ENCODE results near the gene TCN2.

Gene TCN2

DNA sequence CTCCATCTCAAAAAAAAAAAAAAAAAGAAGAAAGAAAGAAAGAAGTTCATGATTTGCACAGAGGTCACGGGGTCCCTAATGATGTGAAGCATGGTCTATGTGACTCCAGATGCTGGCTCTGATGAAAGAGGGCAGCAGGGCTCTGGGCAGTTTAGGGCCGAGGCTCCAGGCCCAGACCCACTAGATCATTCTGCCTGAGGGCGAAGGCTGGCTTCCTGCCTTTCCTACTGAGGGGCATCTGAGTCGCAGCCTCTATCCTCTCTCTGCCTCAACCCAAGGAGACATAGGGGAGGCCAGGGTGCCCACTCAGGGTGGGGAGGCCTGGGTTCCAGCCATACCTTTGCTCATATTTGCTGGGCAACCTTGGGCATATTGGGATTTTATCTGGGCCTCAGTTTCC, 33.4 kb downstream of the TCN2 start:
- Mint-ChIP-seq H3K4me1 (ENCODE audit: low read depth) (peaks cover 49% of the 10 kb centered on the region), H3K9me3 (no peaks in the 10 kb centered on the region), H3K27ac (no peak overlapping the region), H3K36me3 (ENCODE audit: low read depth) (peaks cover 9% of the 10 kb centered on the region), H3K4me3 (no peak overlapping the region), H3K27me3 (no peaks in the 10 kb centered on the region)

DNA sequence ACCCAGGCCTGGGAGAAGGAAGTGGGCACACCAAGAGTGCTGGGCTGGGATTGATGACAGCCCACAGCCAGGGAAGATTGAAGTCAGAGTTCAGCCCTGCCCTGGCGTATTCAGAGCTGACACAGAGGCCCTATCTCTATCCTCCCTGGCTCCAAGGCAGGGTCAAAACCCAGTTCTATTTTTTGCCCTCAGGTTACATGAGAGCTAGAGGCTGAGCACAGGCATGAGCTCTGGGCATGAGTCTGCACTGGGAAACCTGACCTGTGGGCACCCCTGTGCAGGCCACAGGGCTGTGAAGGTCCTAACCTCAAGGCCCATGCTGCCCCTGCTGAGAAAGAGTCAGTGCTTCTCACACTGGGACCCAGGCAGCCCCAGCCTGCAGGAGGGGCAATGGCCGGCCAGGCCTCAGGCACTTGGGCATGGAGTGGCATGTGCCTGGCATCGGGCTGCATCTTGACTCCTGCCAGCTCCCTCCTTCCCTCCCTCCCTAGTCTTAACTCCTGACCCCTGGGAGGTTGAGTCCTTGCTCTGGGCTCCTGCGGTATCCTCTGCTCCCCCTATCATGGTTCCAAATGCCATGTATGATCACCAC, 34.0 kb downstream of the TCN2 start:
- H3K4me1 Mint-ChIP-seq (ENCODE audit: low read depth), result peaks cover 48% of the 10 kb centered on the region
- H3K9me3 Mint-ChIP-seq, result no peaks in the 10 kb centered on the region
- peaks cover 9% of the 10 kb centered on the region for H3K36me3 Mint-ChIP-seq (ENCODE audit: low read depth)
- H3K4me3 Mint-ChIP-seq, result no peak overlapping the region
- H3K27ac Mint-ChIP-seq, result no peak overlapping the region
- H3K27me3 Mint-ChIP-seq, result no peaks in the 10 kb centered on the region

- Mint-ChIP-seq H3K36me3 (ENCODE audit: low read depth) (peaks cover 16% of the 10 kb centered on the region), H3K4me1 (ENCODE audit: low read depth) (peaks cover 44% of the 10 kb centered on the region), H3K4me3 (peak overlapping the region; percentile 44), H3K27ac (peak overlapping the region; percentile 93), H3K9me3 (no peaks in the 10 kb centered on the region), H3K27me3 (no peaks in the 10 kb centered on the region)
Measured at GRCh38 chr22:30643055-30643875, 36.3 kb downstream of the TCN2 start.

- H3K4me1 Mint-ChIP-seq (ENCODE audit: low read depth), result peaks cover 67% of the 10 kb centered on the region
- H3K27me3 Mint-ChIP-seq, result no peaks in the 10 kb centered on the region
- no peaks in the 10 kb centered on the region for H3K9me3 Mint-ChIP-seq
- H3K4me3 Mint-ChIP-seq, result no peak overlapping the region
- no peak overlapping the region for H3K27ac Mint-ChIP-seq
- peaks cover 7% of the 10 kb centered on the region for H3K36me3 Mint-ChIP-seq (ENCODE audit: low read depth)
Measured at GRCh38 chr22:30646518-30647160, 39.7 kb downstream of the TCN2 start.

DNA sequence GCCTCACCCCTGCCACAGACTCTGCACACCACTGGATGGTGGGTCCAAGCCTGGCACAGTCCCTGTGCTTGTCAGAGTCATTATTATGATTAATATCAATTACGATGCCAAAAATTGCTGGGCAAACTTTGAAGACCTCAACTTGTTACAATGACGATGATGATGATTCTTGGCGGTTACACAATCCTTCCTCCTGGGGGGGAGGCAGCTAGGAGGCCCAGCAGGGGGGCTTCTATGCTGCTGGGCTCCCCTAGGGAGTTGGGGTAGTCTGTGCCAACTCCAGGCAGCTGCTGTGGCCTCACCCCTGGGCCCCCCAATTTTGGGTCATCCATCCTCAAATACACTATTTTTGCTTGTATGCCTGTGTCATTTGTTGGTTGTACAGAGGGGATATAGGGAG, 40.6 kb downstream of the TCN2 start:
- Mint-ChIP-seq H3K27ac (no peak overlapping the region), H3K36me3 (ENCODE audit: low read depth) (peaks cover 7% of the 10 kb centered on the region), H3K9me3 (no peaks in the 10 kb centered on the region), H3K27me3 (no peaks in the 10 kb centered on the region), H3K4me3 (no peak overlapping the region), H3K4me1 (ENCODE audit: low read depth) (peaks cover 70% of the 10 kb centered on the region)

DNA sequence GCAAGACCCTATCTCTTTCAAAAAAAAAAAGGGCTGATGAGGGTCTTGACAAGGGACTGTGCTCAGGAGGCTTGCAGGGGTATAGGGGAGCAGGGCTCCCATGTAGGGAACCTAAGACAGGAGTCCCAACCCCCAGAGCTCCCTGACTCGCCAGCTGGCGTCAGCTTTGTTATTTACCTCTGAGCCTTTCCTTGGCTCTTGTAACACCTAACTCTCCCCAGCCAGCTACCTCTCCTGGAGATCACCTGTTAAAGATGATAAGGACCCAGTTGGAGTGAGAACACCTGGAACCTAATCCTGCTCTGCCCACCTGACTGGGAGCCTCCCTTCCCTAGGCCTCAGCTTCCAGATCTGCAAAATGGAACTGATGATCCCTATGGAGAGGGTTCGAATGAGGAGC, 41.9 kb downstream of the TCN2 start:
- Mint-ChIP-seq H3K27me3 (no peaks in the 10 kb centered on the region), H3K4me1 (ENCODE audit: low read depth) (peaks cover 64% of the 10 kb centered on the region), H3K27ac (peak overlapping the region; percentile 71), H3K36me3 (ENCODE audit: low read depth) (peaks cover 7% of the 10 kb centered on the region), H3K9me3 (no peaks in the 10 kb centered on the region), H3K4me3 (peak overlapping the region; percentile 17)

DNA sequence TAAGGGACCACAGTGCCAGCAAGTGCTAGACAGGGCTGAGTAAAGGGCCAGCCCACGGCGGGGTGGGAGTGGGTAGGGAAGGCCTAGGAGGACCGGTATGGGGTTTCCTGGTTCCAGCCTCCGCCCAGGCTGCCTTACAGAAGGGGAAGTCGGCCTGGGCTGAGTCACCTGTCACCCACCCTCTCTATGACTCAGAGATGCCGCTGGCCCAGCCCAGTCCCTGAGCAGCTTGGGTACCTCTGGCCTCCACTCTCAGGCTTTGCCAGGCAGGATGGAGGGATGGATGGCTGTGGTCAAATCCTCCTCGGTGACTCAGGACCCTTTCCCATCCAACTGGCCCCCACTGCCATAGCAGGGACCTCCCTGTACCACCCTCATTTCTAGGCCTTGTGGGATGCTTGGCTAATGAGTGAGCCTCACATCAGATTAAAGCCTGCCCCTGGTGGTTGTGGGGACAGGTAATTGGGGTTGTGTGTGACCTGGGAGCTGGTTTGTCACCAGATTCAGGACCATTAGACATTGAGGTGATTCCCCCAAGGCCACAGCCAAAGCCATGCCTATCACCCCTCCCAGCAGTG, 42.5 kb downstream of the TCN2 start:
- Mint-ChIP-seq H3K27ac (peak overlapping the region; percentile 81), H3K4me3 (no peak overlapping the region), H3K36me3 (ENCODE audit: low read depth) (peaks cover 7% of the 10 kb centered on the region), H3K4me1 (ENCODE audit: low read depth) (peaks cover 57% of the 10 kb centered on the region), H3K9me3 (no peaks in the 10 kb centered on the region), H3K27me3 (no peaks in the 10 kb centered on the region)

GRCh38 chr22:30650508-30651116, 43.6 kb downstream of the TCN2 start:
- Mint-ChIP-seq H3K4me1 (ENCODE audit: low read depth) (peaks cover 50% of the 10 kb centered on the region), H3K27me3 (no peaks in the 10 kb centered on the region), H3K9me3 (no peaks in the 10 kb centered on the region), H3K4me3 (no peak overlapping the region), H3K36me3 (ENCODE audit: low read depth) (peaks cover 11% of the 10 kb centered on the region), H3K27ac (peak overlapping the region; percentile 77)

DNA sequence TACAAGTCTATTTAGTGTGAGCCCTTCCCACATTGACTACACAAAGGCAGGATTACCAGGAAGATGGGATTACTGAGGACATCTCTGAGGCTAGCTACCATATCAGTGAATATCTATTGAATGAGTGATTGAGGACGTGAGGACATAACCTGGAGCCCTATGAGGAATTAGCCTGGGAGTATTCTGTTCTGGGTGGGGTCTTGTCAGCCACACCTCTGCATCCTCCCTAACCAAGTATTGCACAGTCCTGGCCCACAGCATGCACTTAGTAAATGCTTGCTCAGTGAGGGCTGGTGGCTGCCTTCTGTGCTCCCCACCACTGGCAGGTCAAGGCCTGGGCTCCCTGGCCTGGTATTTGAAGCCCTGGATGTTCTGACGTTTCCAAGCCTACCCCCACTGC, 45.9 kb downstream of the TCN2 start:
- Mint-ChIP-seq H3K27me3 (no peaks in the 10 kb centered on the region), H3K27ac (peak overlapping the region; percentile 24)

GRCh38 chr22:30654361-30654760, 47.4 kb downstream of the TCN2 start:
- H3K27me3 Mint-ChIP-seq, result no peaks in the 10 kb centered on the region
- no peak overlapping the region for H3K4me3 Mint-ChIP-seq
- H3K4me1 Mint-ChIP-seq (ENCODE audit: low read depth), result peaks cover 30% of the 10 kb centered on the region
- no peak overlapping the region for H3K27ac Mint-ChIP-seq
- no peaks in the 10 kb centered on the region for H3K9me3 Mint-ChIP-seq
- H3K36me3 Mint-ChIP-seq (ENCODE audit: low read depth), result peaks cover 9% of the 10 kb centered on the region

More for the DNA sequence above, 45.9 kb downstream of the TCN2 start:
- H3K4me1 Mint-ChIP-seq (ENCODE audit: low read depth), result peaks cover 45% of the 10 kb centered on the region
- peaks cover 9% of the 10 kb centered on the region for H3K36me3 Mint-ChIP-seq (ENCODE audit: low read depth)
- H3K4me3 Mint-ChIP-seq, result no peak overlapping the region
- no peaks in the 10 kb centered on the region for H3K9me3 Mint-ChIP-seq

DNA sequence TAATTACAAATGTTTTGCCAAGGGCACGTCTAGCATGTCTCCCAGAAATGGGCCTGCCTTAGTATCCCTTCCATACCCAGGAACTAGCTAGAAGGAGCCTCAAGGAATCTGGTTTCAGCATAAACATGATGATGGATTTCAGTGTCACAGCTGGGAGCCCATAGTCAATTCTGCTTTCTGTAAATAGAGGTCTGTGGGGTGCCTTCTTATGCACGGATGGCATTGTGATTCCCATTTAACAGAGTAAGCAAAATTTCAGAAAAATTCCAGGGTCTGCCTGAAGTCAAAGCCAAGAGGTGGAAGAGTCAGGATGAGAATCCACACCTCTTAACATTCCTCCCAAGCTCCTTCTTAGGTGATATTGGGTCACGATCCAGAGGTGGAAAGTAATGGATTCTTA, 48.6 kb downstream of the TCN2 start:
- H3K4me1 Mint-ChIP-seq (ENCODE audit: low read depth), result peaks cover 18% of the 10 kb centered on the region
- H3K9me3 Mint-ChIP-seq, result no peaks in the 10 kb centered on the region
- no peak overlapping the region for H3K4me3 Mint-ChIP-seq
- H3K27me3 Mint-ChIP-seq, result no peaks in the 10 kb centered on the region
- H3K36me3 Mint-ChIP-seq (ENCODE audit: low read depth), result peaks cover 16% of the 10 kb centered on the region
- H3K27ac Mint-ChIP-seq, result no peak overlapping the region

GRCh38 chr22:30662040-30662439, 55.1 kb downstream of the TCN2 start:
- Mint-ChIP-seq H3K27me3 (no peaks in the 10 kb centered on the region), H3K36me3 (ENCODE audit: low read depth) (peaks cover 37% of the 10 kb centered on the region), H3K4me3 (no peak overlapping the region)

DNA sequence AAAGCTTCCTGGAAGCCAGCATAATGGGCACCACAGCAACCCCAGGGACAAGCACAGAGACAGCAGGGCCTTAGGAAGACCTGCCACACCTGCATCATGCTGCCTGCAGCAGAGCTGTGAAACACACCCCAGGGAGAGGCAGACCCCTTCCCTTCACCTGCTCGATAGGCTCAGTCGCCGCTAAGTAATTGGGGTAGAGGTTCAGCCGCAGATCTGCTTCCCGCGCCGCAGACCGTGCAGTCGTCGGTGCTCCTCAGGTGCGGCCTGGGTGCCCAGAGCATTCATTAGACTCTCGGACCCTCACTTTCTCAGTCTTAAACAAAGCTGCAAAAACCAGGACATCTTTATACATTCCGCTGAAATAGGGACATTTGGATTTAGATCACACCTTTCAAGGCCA, 57.8 kb downstream of the TCN2 start:
- Mint-ChIP-seq H3K36me3 (ENCODE audit: low read depth) (peaks cover 32% of the 10 kb centered on the region), H3K27ac (no peak overlapping the region), H3K27me3 (no peaks in the 10 kb centered on the region), H3K4me1 (ENCODE audit: low read depth) (peaks cover 25% of the 10 kb centered on the region), H3K9me3 (no peaks in the 10 kb centered on the region), H3K4me3 (no peak overlapping the region)

More at GRCh38 chr22:30662040-30662439, 55.1 kb downstream of the TCN2 start:
- Mint-ChIP-seq H3K4me1 (ENCODE audit: low read depth) (peaks cover 17% of the 10 kb centered on the region), H3K9me3 (no peaks in the 10 kb centered on the region), H3K27ac (no peak overlapping the region)

- Mint-ChIP-seq H3K27me3 (no peaks in the 10 kb centered on the region), H3K36me3 (ENCODE audit: low read depth) (peaks cover 28% of the 10 kb centered on the region), H3K4me1 (ENCODE audit: low read depth) (peaks cover 25% of the 10 kb centered on the region), H3K27ac (no peak overlapping the region), H3K9me3 (no peaks in the 10 kb centered on the region), H3K4me3 (peak overlapping the region; percentile 15)
Measured at GRCh38 chr22:30665266-30665665, 58.3 kb downstream of the TCN2 start.

DNA sequence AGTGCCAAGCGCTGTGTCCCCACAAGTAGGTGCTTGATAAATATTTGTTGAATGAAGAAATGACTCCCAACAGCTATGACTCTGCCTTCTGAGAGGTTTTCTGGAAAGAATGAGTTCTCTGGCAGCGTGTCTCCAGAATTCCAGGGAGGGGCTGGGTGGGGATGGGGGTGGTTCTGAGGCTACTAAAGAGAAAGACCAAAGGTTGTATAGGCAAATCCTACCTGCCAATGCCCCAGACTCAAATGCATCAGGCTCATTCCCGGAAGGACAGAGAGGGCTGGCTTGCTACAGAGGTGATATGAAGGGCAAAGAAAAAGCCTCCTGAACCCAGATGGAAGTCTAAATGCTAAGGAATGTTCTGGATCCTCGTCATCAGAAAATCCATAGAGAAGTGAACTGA, 58.8 kb downstream of the TCN2 start:
- H3K27me3 Mint-ChIP-seq, result no peaks in the 10 kb centered on the region
- H3K4me3 Mint-ChIP-seq, result peak overlapping the region; percentile 95
- peaks cover 25% of the 10 kb centered on the region for H3K4me1 Mint-ChIP-seq (ENCODE audit: low read depth)
- no peak overlapping the region for H3K27ac Mint-ChIP-seq
- H3K9me3 Mint-ChIP-seq, result no peaks in the 10 kb centered on the region
- H3K36me3 Mint-ChIP-seq (ENCODE audit: low read depth), result peaks cover 25% of the 10 kb centered on the region

Measured in stimulated activated naive CD8-positive, alpha-beta T cell treated with anti-CD3 and anti-CD28 coated beads, Interleukin-15, Interleukin-2, amounts not matched to agents 100 ng/mL and 50 ng/mL, for 24 hours (primary cell).